A549 (cell line): ENCODE results near the gene TACR1. TPM values are rescaled to one million over a fixed set of nuclear protein-coding genes. Genes with fewer than 3 reads are reported as not detected.

Source experiments
- ATAC-seq, 2 experiments: fragments of 200-7000 bp in 1 of 2; fragments of >200 bp in 1 of 2; cut with Nextera tagmentation in 1 of 2; cut with Tn5 transposase in 1 of 2; 3 replicates each; pipeline versions ENCODE4 v1.8.0 to v1.9.1; 2018 to 2020; ENCODE audit warnings: mild to moderate bottlenecking in 1 of 2, moderate library complexity in 1 of 2
- CTCF ChIA-PET: fragments of 300-600 bp; sonication (Branson Sonifier 250); formaldehyde crosslinking; extraction: SDS; loops from one replicate; lab custom pipeline; 2021; ENCODE audit warnings: antibody characterized with exemption, inconsistent platforms; lab: Yijun Ruan, JAX
- POLR2A ChIA-PET: fragments of 350-600 bp; formaldehyde crosslinking; extraction: SDS; loops from one replicate; lab custom pipeline; 2021; ENCODE audit warnings: antibody characterized with exemption, inconsistent platforms; lab: Yijun Ruan, JAX
- DNase-seq, 2 experiments: peaks; one replicate each; pipeline versions ENCODE4 v3.0.0 to v3.0.0-alpha.2; 2011 to 2016; ENCODE audit warnings: low read depth in 1 of 2, low spot score in 1 of 2
- FAIRE-seq: peaks from 2 replicates; lab custom pipeline; 2011; peaks lifted over from hg19 to GRCh38; lab: Jason Lieb, UNC
- H3K27ac ChIP-seq, 2 experiments: fragments of >200 bp; sonication (Bioruptor Twin); formaldehyde crosslinking; 3 replicates each; pipeline ENCODE4 v1.5.1; 2016 to 2017
- H3K4me1 ChIP-seq: fragments of >200 bp; sonication (Bioruptor Twin); formaldehyde crosslinking; 3 replicates; pipeline ENCODE4 v1.6.1; 2016
- H3K4me2 ChIP-seq: fragments of >200 bp; sonication (Bioruptor Twin); formaldehyde crosslinking; 3 replicates; pipeline ENCODE4 v1.6.1; 2016
- H3K4me3 ChIP-seq: fragments of >200 bp; sonication (Bioruptor Twin); formaldehyde crosslinking; 3 replicates; pipeline ENCODE4 v1.5.1; 2016
- H3K9me3 ChIP-seq: fragments of >200 bp; sonication (Bioruptor Twin); formaldehyde crosslinking; 3 replicates; pipeline ENCODE4 v1.6.1; 2016
- CBX2 ChIP-seq: fragments of 200-600 bp; sonication (generic); IDR thresholded peaks from 2 replicates; pipeline ENCODE4 v1.6.1; 2016; ENCODE audit warnings: low read depth, mild to moderate bottlenecking, borderline replicate concordance
- EHF ChIP-seq: fragments of 250-450 bp; sonication (Bioruptor Pico); IDR thresholded peaks from 2 replicates; pipeline ENCODE4 v1.5.0; 2020; ENCODE audit warnings: mild to moderate bottlenecking
- ESRRA ChIP-seq: fragments of 150-350 bp; IDR thresholded peaks from 2 replicates; pipeline ENCODE4 v1.6.1; 2014; ENCODE audit warnings: mild to moderate bottlenecking, low read length, borderline replicate concordance
- FOSB ChIP-seq: fragments of 250-450 bp; sonication (Bioruptor Pico); IDR thresholded peaks from 2 replicates; pipeline ENCODE4 v1.5.0; 2020; ENCODE audit warnings: mild to moderate bottlenecking, moderate library complexity
- FOSL2 ChIP-seq, 2 experiments: fragments of 450-650 bp in 1 of 2; fragments of >200 bp in 1 of 2; sonication (Bioruptor Twin) in 1 of 2; formaldehyde crosslinking; IDR thresholded peaks; 2 replicates each; pipeline versions ENCODE4 v1.5.0 to v1.6.1; 2016 to 2020; ENCODE audit warnings: mild to moderate bottlenecking in 1 of 2, moderate library complexity in 1 of 2
- HOXA7 ChIP-seq: fragments of 250-450 bp; sonication (Bioruptor Pico); IDR thresholded peaks from 2 replicates; pipeline ENCODE4 v1.5.0; 2020; ENCODE audit warnings: mild to moderate bottlenecking, moderate library complexity
- HOXB13 ChIP-seq: fragments of 250-450 bp; sonication (Bioruptor Pico); IDR thresholded peaks from 2 replicates; pipeline ENCODE4 v1.5.0; 2020; ENCODE audit warnings: low read depth, mild to moderate bottlenecking, moderate library complexity
- HOXB5 ChIP-seq: fragments of 250-450 bp; sonication (Bioruptor Pico); IDR thresholded peaks from 2 replicates; pipeline ENCODE4 v1.5.0; 2020; ENCODE audit warnings: mild to moderate bottlenecking, moderate library complexity
- KDM1A ChIP-seq: fragments of 200-600 bp; sonication (generic); IDR thresholded peaks from 2 replicates; pipeline ENCODE4 v1.6.1; 2016; ENCODE audit warnings: low read depth, mild to moderate bottlenecking
- MAZ ChIP-seq: fragments of 150-350 bp; IDR thresholded peaks from 2 replicates; pipeline ENCODE4 v1.6.1; 2014; ENCODE audit warnings: antibody characterized with exemption, low read depth, low read length, borderline replicate concordance
- MYC ChIP-seq: IDR thresholded peaks from 2 replicates; pipeline ENCODE4 v1.6.1; 2012; ENCODE audit warnings: mild to moderate bottlenecking, inconsistent platforms, low read length, improper control_type of control experiment, borderline replicate concordance
- POLR2A ChIP-seq: IDR thresholded peaks from 2 replicates; pipeline ENCODE4 v1.6.1; 2012; ENCODE audit warnings: mild to moderate bottlenecking, low read length
- POLR2AphosphoS2 ChIP-seq: conservative IDR thresholded peaks from 2 replicates; pipeline ENCODE4 v1.6.1; 2012; ENCODE audit warnings: low read length, improper control_type of control experiment, inconsistent platforms
- RCOR1 ChIP-seq: fragments of 150-350 bp; IDR thresholded peaks from 2 replicates; pipeline ENCODE4 v1.6.1; 2014; ENCODE audit warnings: antibody characterized with exemption, low read length, low read depth
- RNF2 ChIP-seq: fragments of 200-600 bp; sonication (generic); IDR thresholded peaks from 2 replicates; pipeline ENCODE4 v1.6.1; 2016; ENCODE audit warnings: low read depth, mild to moderate bottlenecking, antibody characterized with exemption, moderate library complexity, borderline replicate concordance
- ZC3H11A ChIP-seq: fragments of 450-650 bp; IDR thresholded peaks from 2 replicates; pipeline ENCODE4 v1.6.1; 2014; ENCODE audit warnings: antibody characterized with exemption, mild to moderate bottlenecking
- WGBS: methylation state at CpG from one replicate; pipeline ENCODE4 v1.1.6; 2017; ENCODE audit errors: missing lambda C conversion rate; 5-methylcytosine and 5-hydroxymethylcytosine counted together
- polyA plus RNA-seq, 4 experiments: library from polyadenylated mRNA; depleted of rRNA in 3 of 4; stranded (reverse); fragments of >200 nt; fragmentation: RNase III in 1 of 4; extraction: RNeasy Plus Mini Kit Qiagen cat#74134 plus additional on column Dnase treatment in 1 of 4; gene quantifications; 2 replicates in 3 of 4; 3 replicates in 1 of 4; pipeline ENCODE4 v1.2.3, GENCODE V29; 2011 to 2017
- TF ChIP-seq, protein P1 (sequence below): fragments of 200-600 bp; sonication (generic); IDR thresholded peaks from 2 replicates; pipeline ENCODE4 v1.6.1; 2016; ENCODE audit warnings: antibody characterized with exemption, mild to moderate bottlenecking, moderate library complexity
- TF ChIP-seq, protein P2 (sequence below): fragments of >200 bp; sonication (Bioruptor Twin); formaldehyde crosslinking; IDR thresholded peaks from 3 replicates; pipeline ENCODE4 v1.5.1; 2016
- TF ChIP-seq, protein P3 (sequence below): fragments of 150-350 bp; IDR thresholded peaks from 2 replicates; pipeline ENCODE4 v1.6.1; 2014; ENCODE audit warnings: low read depth, mild to moderate bottlenecking, low read length

Gene TACR1
- polyA plus RNA-seq, 2 of the 4 experiments (the other 2 are of a cell fraction), result 0.27 to 0.92 TPM

DNA sequence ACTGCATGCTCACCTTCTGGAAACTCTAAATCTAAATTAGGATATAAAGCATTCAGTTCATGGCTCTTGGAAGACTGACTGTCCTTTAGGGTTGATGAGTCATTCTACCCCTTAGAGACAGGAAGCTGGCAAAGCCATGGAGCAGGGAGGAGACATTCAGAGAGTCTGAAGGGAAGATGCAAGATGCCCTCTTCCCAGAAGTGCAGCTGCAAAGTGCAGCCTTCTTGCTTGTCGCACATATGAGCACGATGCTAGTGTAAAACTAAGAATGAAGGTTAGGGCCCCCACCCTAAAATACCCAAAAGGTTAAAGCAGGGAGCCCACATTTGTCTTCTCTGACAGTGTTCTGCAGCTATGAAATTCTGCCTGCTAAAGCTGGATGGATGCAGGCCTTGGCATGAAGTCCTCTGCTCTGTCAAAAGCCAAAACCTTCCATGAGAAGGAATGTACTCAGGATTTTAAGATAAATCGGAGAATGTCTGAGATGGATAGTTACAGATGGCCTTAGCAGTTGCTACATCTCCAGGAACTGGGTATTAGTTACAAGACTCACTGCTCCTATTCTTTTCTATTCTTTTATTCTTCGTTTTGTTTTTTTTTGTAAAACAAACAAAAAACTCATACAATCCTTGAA is 151.2 kb downstream of the TACR1 start:
- Histone ChIP-seq H3K9me3 (no peaks in the 10 kb centered on the region), H3K27ac (peak overlapping the region in 1 of 2 experiments; percentile 36; a peak in 1 of 6 replicates), H3K4me3 (no peak overlapping the region), H3K4me2 (peak overlapping the region; percentile 47), H3K4me1 (peaks cover 15% of the 10 kb centered on the region)
- peak; percentile 66 to 73; a peak in 4 of 6 replicates for ATAC-seq
- CTCF ChIA-PET, result interaction anchor here (0.6 kb wide), 1 partner anchor 409 kb away, joined by 3 read pairs; no protein-coding TSS in a partner anchor
- 0 out of 2 replicates have a peak, but pooled peaks have one; percentile 13 for TF ChIP-seq FOSL2 (IDR thresholded peaks at IDR 0.05)
- TF ChIP-seq FOSL2 (CRISPR knock-in tag; IDR thresholded peaks at IDR 0.05), result peak; percentile 66
- no peak for TF ChIP-seq KDM1A
- DNase-seq, result peak; percentile 27 to 28
- 89% methylated on average over 4 of the region's 4 CpGs for WGBS
- FAIRE-seq, result peak; percentile 65
- POLR2A ChIA-PET, result no interaction called here

DNA sequence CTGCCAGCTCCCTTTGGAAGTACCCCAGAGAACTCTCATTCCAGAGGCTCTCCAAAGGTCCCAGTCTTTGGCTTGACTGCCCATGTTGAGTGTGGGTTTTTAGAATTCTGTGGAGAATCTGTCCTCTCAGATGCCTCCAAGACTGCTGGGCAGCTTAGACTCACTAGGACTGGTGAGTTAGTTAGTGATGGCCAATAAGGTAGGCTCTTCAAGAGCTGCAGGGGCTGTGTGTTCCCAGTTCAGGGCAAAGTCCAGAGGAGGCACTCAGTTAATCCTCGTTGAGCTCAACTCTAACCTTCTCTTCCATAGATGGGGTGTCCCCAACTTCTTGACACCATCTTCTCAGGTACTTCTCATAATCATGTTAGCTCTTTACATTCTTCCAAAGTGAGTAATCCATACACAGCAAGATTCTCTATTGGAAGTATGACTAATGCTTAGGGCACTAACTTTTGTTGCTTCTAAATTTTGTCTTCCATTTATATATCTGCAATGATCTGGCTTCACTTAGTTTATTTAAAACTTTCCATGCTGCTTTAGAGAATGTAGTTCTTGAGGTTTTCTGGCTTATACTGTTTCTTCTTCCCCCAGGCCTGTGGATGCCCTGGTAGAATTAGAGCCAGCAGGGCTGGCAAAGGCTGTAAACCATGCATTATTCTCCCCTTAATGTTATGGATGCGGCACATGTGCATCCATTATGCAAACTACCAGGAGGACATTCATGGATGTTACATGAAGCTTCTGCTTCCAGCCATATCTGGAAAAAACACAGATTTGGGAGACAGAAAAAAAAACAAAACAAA is 151.9 kb downstream of the TACR1 start:
- CTCF ChIA-PET, result interaction anchor here (0.6 kb wide), 1 partner anchor 410 kb away, joined by 3 read pairs; no protein-coding TSS in a partner anchor
- 53% methylated on average over 2 of the region's 2 CpGs for WGBS
- ATAC-seq (peak in 1 of 2 experiments; percentile 62; a peak in 3 of 6 replicates), FAIRE-seq (peak; percentile 63), DNase-seq (peak; percentile 11 to 12)
- POLR2A ChIA-PET, result no interaction called here
- Histone ChIP-seq H3K4me3 (no peak overlapping the region), H3K4me2 (peak overlapping the region; percentile 47), H3K27ac (peak overlapping the region in 1 of 2 experiments; percentile 36; a peak in 2 of 6 replicates), H3K9me3 (no peaks in the 10 kb centered on the region), H3K4me1 (peaks cover 15% of the 10 kb centered on the region)
- TF ChIP-seq, protein P1, sequence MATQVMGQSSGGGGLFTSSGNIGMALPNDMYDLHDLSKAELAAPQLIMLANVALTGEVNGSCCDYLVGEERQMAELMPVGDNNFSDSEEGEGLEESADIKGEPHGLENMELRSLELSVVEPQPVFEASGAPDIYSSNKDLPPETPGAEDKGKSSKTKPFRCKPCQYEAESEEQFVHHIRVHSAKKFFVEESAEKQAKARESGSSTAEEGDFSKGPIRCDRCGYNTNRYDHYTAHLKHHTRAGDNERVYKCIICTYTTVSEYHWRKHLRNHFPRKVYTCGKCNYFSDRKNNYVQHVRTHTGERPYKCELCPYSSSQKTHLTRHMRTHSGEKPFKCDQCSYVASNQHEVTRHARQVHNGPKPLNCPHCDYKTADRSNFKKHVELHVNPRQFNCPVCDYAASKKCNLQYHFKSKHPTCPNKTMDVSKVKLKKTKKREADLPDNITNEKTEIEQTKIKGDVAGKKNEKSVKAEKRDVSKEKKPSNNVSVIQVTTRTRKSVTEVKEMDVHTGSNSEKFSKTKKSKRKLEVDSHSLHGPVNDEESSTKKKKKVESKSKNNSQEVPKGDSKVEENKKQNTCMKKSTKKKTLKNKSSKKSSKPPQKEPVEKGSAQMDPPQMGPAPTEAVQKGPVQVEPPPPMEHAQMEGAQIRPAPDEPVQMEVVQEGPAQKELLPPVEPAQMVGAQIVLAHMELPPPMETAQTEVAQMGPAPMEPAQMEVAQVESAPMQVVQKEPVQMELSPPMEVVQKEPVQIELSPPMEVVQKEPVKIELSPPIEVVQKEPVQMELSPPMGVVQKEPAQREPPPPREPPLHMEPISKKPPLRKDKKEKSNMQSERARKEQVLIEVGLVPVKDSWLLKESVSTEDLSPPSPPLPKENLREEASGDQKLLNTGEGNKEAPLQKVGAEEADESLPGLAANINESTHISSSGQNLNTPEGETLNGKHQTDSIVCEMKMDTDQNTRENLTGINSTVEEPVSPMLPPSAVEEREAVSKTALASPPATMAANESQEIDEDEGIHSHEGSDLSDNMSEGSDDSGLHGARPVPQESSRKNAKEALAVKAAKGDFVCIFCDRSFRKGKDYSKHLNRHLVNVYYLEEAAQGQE, result no peak
- TF ChIP-seq CBX2, result no peak
- TF ChIP-seq, protein P2, sequence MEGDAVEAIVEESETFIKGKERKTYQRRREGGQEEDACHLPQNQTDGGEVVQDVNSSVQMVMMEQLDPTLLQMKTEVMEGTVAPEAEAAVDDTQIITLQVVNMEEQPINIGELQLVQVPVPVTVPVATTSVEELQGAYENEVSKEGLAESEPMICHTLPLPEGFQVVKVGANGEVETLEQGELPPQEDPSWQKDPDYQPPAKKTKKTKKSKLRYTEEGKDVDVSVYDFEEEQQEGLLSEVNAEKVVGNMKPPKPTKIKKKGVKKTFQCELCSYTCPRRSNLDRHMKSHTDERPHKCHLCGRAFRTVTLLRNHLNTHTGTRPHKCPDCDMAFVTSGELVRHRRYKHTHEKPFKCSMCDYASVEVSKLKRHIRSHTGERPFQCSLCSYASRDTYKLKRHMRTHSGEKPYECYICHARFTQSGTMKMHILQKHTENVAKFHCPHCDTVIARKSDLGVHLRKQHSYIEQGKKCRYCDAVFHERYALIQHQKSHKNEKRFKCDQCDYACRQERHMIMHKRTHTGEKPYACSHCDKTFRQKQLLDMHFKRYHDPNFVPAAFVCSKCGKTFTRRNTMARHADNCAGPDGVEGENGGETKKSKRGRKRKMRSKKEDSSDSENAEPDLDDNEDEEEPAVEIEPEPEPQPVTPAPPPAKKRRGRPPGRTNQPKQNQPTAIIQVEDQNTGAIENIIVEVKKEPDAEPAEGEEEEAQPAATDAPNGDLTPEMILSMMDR, result no peak
- TF ChIP-seq HOXB13 (CRISPR knock-in tag), result no peak
- TF ChIP-seq MAZ, result no peak
- no peak for TF ChIP-seq POLR2AphosphoS2
- TF ChIP-seq RNF2, result no peak
- TF ChIP-seq, protein P3, sequence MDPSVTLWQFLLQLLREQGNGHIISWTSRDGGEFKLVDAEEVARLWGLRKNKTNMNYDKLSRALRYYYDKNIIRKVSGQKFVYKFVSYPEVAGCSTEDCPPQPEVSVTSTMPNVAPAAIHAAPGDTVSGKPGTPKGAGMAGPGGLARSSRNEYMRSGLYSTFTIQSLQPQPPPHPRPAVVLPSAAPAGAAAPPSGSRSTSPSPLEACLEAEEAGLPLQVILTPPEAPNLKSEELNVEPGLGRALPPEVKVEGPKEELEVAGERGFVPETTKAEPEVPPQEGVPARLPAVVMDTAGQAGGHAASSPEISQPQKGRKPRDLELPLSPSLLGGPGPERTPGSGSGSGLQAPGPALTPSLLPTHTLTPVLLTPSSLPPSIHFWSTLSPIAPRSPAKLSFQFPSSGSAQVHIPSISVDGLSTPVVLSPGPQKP, result no peak
- TF ChIP-seq HOXA7 (CRISPR knock-in tag), result no peak
- no peak for TF ChIP-seq POLR2A
- TF ChIP-seq RCOR1, result no peak
- no peak for TF ChIP-seq KDM1A
- TF ChIP-seq FOSB (CRISPR knock-in tag), result no peak
- TF ChIP-seq ESRRA, result no peak
- TF ChIP-seq ZC3H11A, result no peak
- TF ChIP-seq EHF (CRISPR knock-in tag), result no peak
- TF ChIP-seq HOXB5 (CRISPR knock-in tag), result no peak
- no peak for TF ChIP-seq MYC
